ENCODE data around the gene NOSTRIN. TPM values are rescaled to one million over a fixed set of nuclear protein-coding genes. Genes with fewer than 3 reads are reported as not detected.

Gene NOSTRIN
- total RNA-seq, 1 experiment from 2014 or later, result 0.68 TPM

- no TSS peak for BruUV-seq (replicated peaks)
- intact Hi-C loops (cut with micrococcal nuclease; ENCODE audit: unreplicated experiment), result no loop called here
- CTCF ChIA-PET, result no interaction called here
These were observed 19.1 kb downstream of the NOSTRIN start for GRCh38 chr2:168821577-168821976.

GRCh38 chr2:168821992-168822391 is 19.6 kb downstream of the NOSTRIN start:
- intact Hi-C loops (cut with micrococcal nuclease; ENCODE audit: unreplicated experiment), result no loop called here
- H3K79me2 ChIP-seq (ENCODE audit: low read depth), result no peaks in the 10 kb centered on the region
- H3K9me2 ChIP-seq (ENCODE audit: insufficient read depth), result no peaks in the 10 kb centered on the region
- ChIA-PET POLR2A (ENCODE audit: unreplicated experiment) (no interaction called here), CTCF (no interaction called here)
- no TSS peak for BruUV-seq (replicated peaks)
- no peak overlapping the region for H3K4me2 ChIP-seq
- no peak overlapping the region for H2AFZ ChIP-seq
- no peaks in the 10 kb centered on the region for H3K36me3 ChIP-seq (ENCODE audit: low read depth)
- no peak overlapping the region for H3K4me3 ChIP-seq
- no peaks in the 10 kb centered on the region for H4K20me1 ChIP-seq (ENCODE audit: insufficient read depth)
- no peak overlapping the region for H3K27ac ChIP-seq
- no peaks in the 10 kb centered on the region for H3K27me3 ChIP-seq (ENCODE audit: insufficient read depth, low read depth)
- no peaks in the 10 kb centered on the region for H3K9me3 ChIP-seq (ENCODE audit: insufficient read depth, low read depth)
- no peaks in the 10 kb centered on the region for H3K4me1 ChIP-seq (replicated peaks; ENCODE audit: insufficient read depth)
- TF ChIP-seq CTCF (conservative IDR thresholded peaks at IDR 0.05), result no peak
- no peak for TF ChIP-seq EZH2 (IDR thresholded peaks at IDR 0.05; ENCODE audit: low read depth)
- no peaks in the 10 kb centered on the region for H3F3A ChIP-seq (ENCODE audit: insufficient read depth, low read depth)
- no peak for DNase-seq

More at GRCh38 chr2:168821577-168821976, 19.1 kb downstream of the NOSTRIN start:
- H4K20me1 ChIP-seq (ENCODE audit: insufficient read depth), result no peaks in the 10 kb centered on the region
- H3K4me1 ChIP-seq (replicated peaks; ENCODE audit: insufficient read depth), result no peaks in the 10 kb centered on the region
- no peaks in the 10 kb centered on the region for H3K27me3 ChIP-seq (ENCODE audit: insufficient read depth, low read depth)
- H3K27ac ChIP-seq, result no peak overlapping the region
- H3K9me3 ChIP-seq (ENCODE audit: insufficient read depth, low read depth), result no peaks in the 10 kb centered on the region
- no peaks in the 10 kb centered on the region for H3F3A ChIP-seq (ENCODE audit: insufficient read depth, low read depth)
- no peaks in the 10 kb centered on the region for H3K36me3 ChIP-seq (ENCODE audit: low read depth)
- H2AFZ ChIP-seq, result no peak overlapping the region
- H3K9me2 ChIP-seq (ENCODE audit: insufficient read depth), result no peaks in the 10 kb centered on the region
- TF ChIP-seq EZH2 (IDR thresholded peaks at IDR 0.05; ENCODE audit: low read depth) (no peak), CTCF (conservative IDR thresholded peaks at IDR 0.05) (no peak)
- DNase-seq, result no peak
- no peaks in the 10 kb centered on the region for H3K79me2 ChIP-seq (ENCODE audit: low read depth)
- POLR2A ChIA-PET (ENCODE audit: unreplicated experiment), result no interaction called here
- H3K4me3 ChIP-seq, result no peak overlapping the region
- no peak overlapping the region for H3K4me2 ChIP-seq

GRCh38 chr2:168825126-168825525 is 22.7 kb downstream of the NOSTRIN start:
- Histone ChIP-seq H3K27me3 (ENCODE audit: insufficient read depth, low read depth) (no peaks in the 10 kb centered on the region), H3F3A (ENCODE audit: insufficient read depth, low read depth) (no peaks in the 10 kb centered on the region), H3K4me1 (replicated peaks; ENCODE audit: insufficient read depth) (no peaks in the 10 kb centered on the region), H3K4me2 (no peak overlapping the region), H3K4me3 (no peak overlapping the region), H3K27ac (no peak overlapping the region), H4K20me1 (ENCODE audit: insufficient read depth) (no peaks in the 10 kb centered on the region), H3K36me3 (ENCODE audit: low read depth) (no peaks in the 10 kb centered on the region), H3K79me2 (ENCODE audit: low read depth) (no peaks in the 10 kb centered on the region), H3K9me3 (ENCODE audit: insufficient read depth, low read depth) (no peaks in the 10 kb centered on the region), H3K9me2 (ENCODE audit: insufficient read depth) (no peaks in the 10 kb centered on the region), H2AFZ (no peak overlapping the region)
- ChIA-PET CTCF (no interaction called here), POLR2A (ENCODE audit: unreplicated experiment) (no interaction called here)
- TF ChIP-seq EZH2 (IDR thresholded peaks at IDR 0.05; ENCODE audit: low read depth), result no peak
- TF ChIP-seq CTCF (conservative IDR thresholded peaks at IDR 0.05), result no peak
- BruUV-seq (replicated peaks), result no TSS peak
- intact Hi-C loops (cut with micrococcal nuclease; ENCODE audit: unreplicated experiment), result no loop called here
- no peak for DNase-seq
